Measurements from ENCODE around the gene HSPH1.

DNA sequence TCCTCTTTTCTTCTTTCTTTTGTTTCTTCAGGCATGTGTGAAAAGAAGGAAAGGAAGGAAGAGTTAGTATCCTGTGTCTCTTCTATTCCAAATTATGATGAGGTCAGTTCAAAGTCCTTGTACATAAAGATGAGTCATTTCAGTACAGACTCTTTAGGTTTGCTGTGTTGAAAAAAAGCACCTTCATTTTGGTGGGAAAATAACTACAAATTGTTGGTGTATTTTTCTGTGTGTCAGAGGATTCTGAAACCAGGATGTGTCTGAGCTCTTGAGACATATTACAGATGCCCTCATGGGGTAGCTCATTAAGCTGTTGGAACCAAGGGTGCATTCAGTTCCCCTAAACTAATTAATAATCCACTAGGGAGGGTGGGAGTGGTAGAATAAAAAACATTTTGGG, 5.8 kb upstream of the HSPH1 start:
- no peak for TF ChIP-seq POLR2A (IDR thresholded peaks at IDR 0.05)
- TF ChIP-seq, protein P1, sequence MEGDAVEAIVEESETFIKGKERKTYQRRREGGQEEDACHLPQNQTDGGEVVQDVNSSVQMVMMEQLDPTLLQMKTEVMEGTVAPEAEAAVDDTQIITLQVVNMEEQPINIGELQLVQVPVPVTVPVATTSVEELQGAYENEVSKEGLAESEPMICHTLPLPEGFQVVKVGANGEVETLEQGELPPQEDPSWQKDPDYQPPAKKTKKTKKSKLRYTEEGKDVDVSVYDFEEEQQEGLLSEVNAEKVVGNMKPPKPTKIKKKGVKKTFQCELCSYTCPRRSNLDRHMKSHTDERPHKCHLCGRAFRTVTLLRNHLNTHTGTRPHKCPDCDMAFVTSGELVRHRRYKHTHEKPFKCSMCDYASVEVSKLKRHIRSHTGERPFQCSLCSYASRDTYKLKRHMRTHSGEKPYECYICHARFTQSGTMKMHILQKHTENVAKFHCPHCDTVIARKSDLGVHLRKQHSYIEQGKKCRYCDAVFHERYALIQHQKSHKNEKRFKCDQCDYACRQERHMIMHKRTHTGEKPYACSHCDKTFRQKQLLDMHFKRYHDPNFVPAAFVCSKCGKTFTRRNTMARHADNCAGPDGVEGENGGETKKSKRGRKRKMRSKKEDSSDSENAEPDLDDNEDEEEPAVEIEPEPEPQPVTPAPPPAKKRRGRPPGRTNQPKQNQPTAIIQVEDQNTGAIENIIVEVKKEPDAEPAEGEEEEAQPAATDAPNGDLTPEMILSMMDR (IDR thresholded peaks at IDR 0.05): no peak

Data from adrenal gland (tissue), 5 donors.